ENCODE data around the gene CELF5. TPM values are rescaled to one million over a fixed set of nuclear protein-coding genes. Genes with fewer than 3 reads are reported as not detected.
A peak's percentile ranks its signal among the peaks of the same experiment; 100 is the strongest.

Gene CELF5
- total and polyA plus RNA-seq, 10 of the 15 experiments (the other 5 are each of a cell fraction or from before 2014, with no cell fraction given), result 0.01 to 0.04 TPM; not detected in 8

GRCh38 chr19:3252650-3253049, 28.2 kb downstream of the CELF5 start (continued):
- TF ChIP-seq MYB (IDR thresholded peaks at IDR 0.05; ENCODE audit: borderline replicate concordance, low read depth, low read length) (no peak), SMAD5 (IDR thresholded peaks at IDR 0.05; ENCODE audit: low read depth) (no peak)

GRCh38 chr19:3253270-3253669, 28.8 kb downstream of the CELF5 start:
- Histone ChIP-seq H3K27me3 (replicated peaks in 1 of 2; ENCODE audit: control insufficient read depth in 2 of 2, insufficient read depth in 2 of 2, low read length in 1 of 2) (no peaks in the 10 kb centered on the region), H3K4me1 (ENCODE audit: control insufficient read depth, insufficient read depth, low read length) (no peaks in the 10 kb centered on the region), H3K9me3 (replicated peaks; ENCODE audit: control insufficient read depth, insufficient read depth, low read length) (no peaks in the 10 kb centered on the region; the same call in 2 of the 3 replicates), H3K27ac (ENCODE audit: control insufficient read depth, insufficient read depth) (no peak overlapping the region), H4K20me1 (ENCODE audit: control insufficient read depth, insufficient read depth) (no peaks in the 10 kb centered on the region), H3K36me3 (ENCODE audit: control insufficient read depth in 2 of 2, insufficient read depth in 2 of 2, low read length in 1 of 2) (no peaks in the 10 kb centered on the region), H3K4me2 (ENCODE audit: control insufficient read depth, insufficient read depth) (no peak overlapping the region), H3K9ac (ENCODE audit: control insufficient read depth, insufficient read depth, low read length) (no peak overlapping the region), H3K4me3 (no peak overlapping the region), H3K79me2 (ENCODE audit: control insufficient read depth, insufficient read depth, low read length) (no peaks in the 10 kb centered on the region), H2AFZ (ENCODE audit: control insufficient read depth, low read depth, low read length) (no peak overlapping the region)
- ChIA-PET POLR2A (no interaction called here), SMC1A (ENCODE audit: uncharacterized antibody, unreplicated experiment) (interaction anchor here (0.8 kb wide), 1 partner anchor 303 kb away, joined by 3 read pairs; no protein-coding TSS in a partner anchor), RAD21 (ENCODE audit: unreplicated experiment) (no interaction called here), CTCF (interaction anchor here (0.6 to 1.3 kb wide), 3 partner anchors 15 to 22 kb away, joined by 3 read pairs; no protein-coding TSS in a partner anchor)
- ATAC-seq (no peak), DNase-seq (ENCODE audit: low read depth, low spot score) (no peak), FAIRE-seq (no peak)
- WGBS (ENCODE audit: insufficient coverage, insufficient replicate concordance, low lambda C conversion rate, missing lambda C conversion rate), result 16% methylated on average over 3 of the region's 3 CpGs
- intact Hi-C loops (cut with micrococcal nuclease; ENCODE audit: unreplicated experiment), result no loop called here
- TF ChIP-seq SPI1 (IDR thresholded peaks at IDR 0.05; ENCODE audit: borderline replicate concordance, insufficient read depth, low read depth, low read length) (no peak), YY1 (IDR thresholded peaks at IDR 0.05; ENCODE audit: low read depth, low read length) (peak; percentile 30; the same call in 1 of the 2 replicates)
- BruUV-seq (replicated peaks), result no TSS peak
- in situ Hi-C loops (cut with MboI), result no loop called here

DNA sequence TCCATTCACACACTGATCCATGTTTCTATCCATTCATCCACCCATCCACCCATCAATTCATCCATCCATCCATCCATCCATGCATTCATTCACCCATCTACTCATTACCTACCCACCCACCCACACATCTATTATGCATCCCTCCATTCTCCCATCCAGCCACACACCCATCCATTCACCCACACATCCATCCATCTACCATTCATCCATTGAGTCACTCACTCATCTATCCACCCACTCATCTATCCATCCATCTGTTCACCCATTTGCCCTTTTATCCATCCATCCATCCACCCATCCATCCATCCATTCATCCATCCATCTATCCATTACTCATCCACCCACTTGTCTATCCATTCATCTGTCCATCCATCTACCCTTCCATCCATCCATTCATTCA, 30.1 kb downstream of the CELF5 start:
- SMC1A ChIA-PET (ENCODE audit: uncharacterized antibody, unreplicated experiment), result no interaction called here
- intact Hi-C loops (cut with micrococcal nuclease; ENCODE audit: unreplicated experiment), result no loop called here
- TF ChIP-seq, protein P1, sequence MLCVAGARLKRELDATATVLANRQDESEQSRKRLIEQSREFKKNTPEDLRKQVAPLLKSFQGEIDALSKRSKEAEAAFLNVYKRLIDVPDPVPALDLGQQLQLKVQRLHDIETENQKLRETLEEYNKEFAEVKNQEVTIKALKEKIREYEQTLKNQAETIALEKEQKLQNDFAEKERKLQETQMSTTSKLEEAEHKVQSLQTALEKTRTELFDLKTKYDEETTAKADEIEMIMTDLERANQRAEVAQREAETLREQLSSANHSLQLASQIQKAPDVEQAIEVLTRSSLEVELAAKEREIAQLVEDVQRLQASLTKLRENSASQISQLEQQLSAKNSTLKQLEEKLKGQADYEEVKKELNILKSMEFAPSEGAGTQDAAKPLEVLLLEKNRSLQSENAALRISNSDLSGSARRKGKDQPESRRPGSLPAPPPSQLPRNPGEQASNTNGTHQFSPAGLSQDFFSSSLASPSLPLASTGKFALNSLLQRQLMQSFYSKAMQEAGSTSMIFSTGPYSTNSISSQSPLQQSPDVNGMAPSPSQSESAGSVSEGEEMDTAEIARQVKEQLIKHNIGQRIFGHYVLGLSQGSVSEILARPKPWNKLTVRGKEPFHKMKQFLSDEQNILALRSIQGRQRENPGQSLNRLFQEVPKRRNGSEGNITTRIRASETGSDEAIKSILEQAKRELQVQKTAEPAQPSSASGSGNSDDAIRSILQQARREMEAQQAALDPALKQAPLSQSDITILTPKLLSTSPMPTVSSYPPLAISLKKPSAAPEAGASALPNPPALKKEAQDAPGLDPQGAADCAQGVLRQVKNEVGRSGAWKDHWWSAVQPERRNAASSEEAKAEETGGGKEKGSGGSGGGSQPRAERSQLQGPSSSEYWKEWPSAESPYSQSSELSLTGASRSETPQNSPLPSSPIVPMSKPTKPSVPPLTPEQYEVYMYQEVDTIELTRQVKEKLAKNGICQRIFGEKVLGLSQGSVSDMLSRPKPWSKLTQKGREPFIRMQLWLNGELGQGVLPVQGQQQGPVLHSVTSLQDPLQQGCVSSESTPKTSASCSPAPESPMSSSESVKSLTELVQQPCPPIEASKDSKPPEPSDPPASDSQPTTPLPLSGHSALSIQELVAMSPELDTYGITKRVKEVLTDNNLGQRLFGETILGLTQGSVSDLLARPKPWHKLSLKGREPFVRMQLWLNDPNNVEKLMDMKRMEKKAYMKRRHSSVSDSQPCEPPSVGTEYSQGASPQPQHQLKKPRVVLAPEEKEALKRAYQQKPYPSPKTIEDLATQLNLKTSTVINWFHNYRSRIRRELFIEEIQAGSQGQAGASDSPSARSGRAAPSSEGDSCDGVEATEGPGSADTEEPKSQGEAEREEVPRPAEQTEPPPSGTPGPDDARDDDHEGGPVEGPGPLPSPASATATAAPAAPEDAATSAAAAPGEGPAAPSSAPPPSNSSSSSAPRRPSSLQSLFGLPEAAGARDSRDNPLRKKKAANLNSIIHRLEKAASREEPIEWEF (IDR thresholded peaks at IDR 0.05; ENCODE audit: insufficient replicate concordance, low read depth, low read length), result no peak
- TF ChIP-seq, protein P2, sequence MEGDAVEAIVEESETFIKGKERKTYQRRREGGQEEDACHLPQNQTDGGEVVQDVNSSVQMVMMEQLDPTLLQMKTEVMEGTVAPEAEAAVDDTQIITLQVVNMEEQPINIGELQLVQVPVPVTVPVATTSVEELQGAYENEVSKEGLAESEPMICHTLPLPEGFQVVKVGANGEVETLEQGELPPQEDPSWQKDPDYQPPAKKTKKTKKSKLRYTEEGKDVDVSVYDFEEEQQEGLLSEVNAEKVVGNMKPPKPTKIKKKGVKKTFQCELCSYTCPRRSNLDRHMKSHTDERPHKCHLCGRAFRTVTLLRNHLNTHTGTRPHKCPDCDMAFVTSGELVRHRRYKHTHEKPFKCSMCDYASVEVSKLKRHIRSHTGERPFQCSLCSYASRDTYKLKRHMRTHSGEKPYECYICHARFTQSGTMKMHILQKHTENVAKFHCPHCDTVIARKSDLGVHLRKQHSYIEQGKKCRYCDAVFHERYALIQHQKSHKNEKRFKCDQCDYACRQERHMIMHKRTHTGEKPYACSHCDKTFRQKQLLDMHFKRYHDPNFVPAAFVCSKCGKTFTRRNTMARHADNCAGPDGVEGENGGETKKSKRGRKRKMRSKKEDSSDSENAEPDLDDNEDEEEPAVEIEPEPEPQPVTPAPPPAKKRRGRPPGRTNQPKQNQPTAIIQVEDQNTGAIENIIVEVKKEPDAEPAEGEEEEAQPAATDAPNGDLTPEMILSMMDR (IDR thresholded peaks at IDR 0.05 in 2 of 3, conservative IDR thresholded peaks at IDR 0.05 in 1 of 3; ENCODE audit: control insufficient read depth in 2 of 3, extremely low read depth in 1 of 3, insufficient read depth in 1 of 3, low read depth in 3 of 3, low read length in 3 of 3), result no peak

More for the DNA sequence above, 30.1 kb downstream of the CELF5 start:
- Histone ChIP-seq H4K20me1 (ENCODE audit: control insufficient read depth, insufficient read depth) (no peaks in the 10 kb centered on the region), H3K9ac (ENCODE audit: control insufficient read depth, insufficient read depth, low read length) (no peak overlapping the region), H3K36me3 (ENCODE audit: control insufficient read depth in 2 of 2, insufficient read depth in 2 of 2, low read length in 1 of 2) (no peaks in the 10 kb centered on the region), H3K27ac (ENCODE audit: control insufficient read depth, insufficient read depth) (no peak overlapping the region), H3K27me3 (replicated peaks in 1 of 2; ENCODE audit: control insufficient read depth in 2 of 2, insufficient read depth in 2 of 2, low read length in 1 of 2) (no peaks in the 10 kb centered on the region), H3K79me2 (ENCODE audit: control insufficient read depth, insufficient read depth, low read length) (no peaks in the 10 kb centered on the region), H3K4me1 (ENCODE audit: control insufficient read depth, insufficient read depth, low read length) (no peaks in the 10 kb centered on the region), H3K9me3 (replicated peaks; ENCODE audit: control insufficient read depth, insufficient read depth, low read length) (no peaks in the 10 kb centered on the region; the same call in 2 of the 3 replicates), H2AFZ (ENCODE audit: control insufficient read depth, low read depth, low read length) (no peak overlapping the region), H3K4me3 (no peak overlapping the region), H3K4me2 (ENCODE audit: control insufficient read depth, insufficient read depth) (no peak overlapping the region)
- ATAC-seq (no peak), DNase-seq (ENCODE audit: low read depth, low spot score) (no peak), FAIRE-seq (no peak)
- BruUV-seq (replicated peaks), result no TSS peak
- CTCF ChIA-PET, result interaction anchor here (1.0 to 1.3 kb wide), 2 partner anchors 16 to 50 kb away, joined by 3 read pairs; no protein-coding TSS in a partner anchor
- in situ Hi-C loops (cut with MboI), result no loop called here
- RAD21 ChIA-PET (ENCODE audit: unreplicated experiment), result no interaction called here
- POLR2A ChIA-PET, result no interaction called here
